Activated T-cell treated with anti-CD3 and anti-CD28 coated beads for 48 hours (primary cell): ENCODE results near the gene SKIC2.
A peak's percentile ranks its signal among the peaks of the same experiment; 100 is the strongest.

Experiments
- DNase-seq: peaks from one replicate; pipeline ENCODE4 v3.0.0-alpha.2; 2020; ENCODE audit warnings: low read depth

Gene SKIC2

GRCh38 chr6:31945507-31946369 lies 13.2 kb upstream of the SKIC2 start, which contains the start of gene CFB:
Gene CFB (plus strand): TSS chr6:31946095. CDS start chr6:31946222, 127 bp downstream.
- DNase-seq = no peak

- DNase-seq = no peak
These were observed 12.5 kb upstream of the SKIC2 start for GRCh38 chr6:31946370-31946885.

GRCh38 chr6:31947070-31947675 lies 11.8 kb upstream of the SKIC2 start:
- DNase-seq = no peak

- no peak for DNase-seq
These were observed 11.1 kb upstream of the SKIC2 start for GRCh38 chr6:31947864-31948263.

- no peak for DNase-seq
These were observed 10.7 kb upstream of the SKIC2 start for GRCh38 chr6:31948306-31948705.

- DNase-seq = no peak
These were observed 10.1 kb upstream of the SKIC2 start for GRCh38 chr6:31948753-31949413.

- no peak for DNase-seq
These were observed 8.9 kb upstream of the SKIC2 start for GRCh38 chr6:31949926-31950548.

GRCh38 chr6:31952140-31952805 lies 6.7 kb upstream of the SKIC2 start:
- DNase-seq = peak; percentile 31

- no peak for DNase-seq
These were observed 6.1 kb upstream of the SKIC2 start for GRCh38 chr6:31952890-31953289.

GRCh38 chr6:31954511-31954910 lies 4.5 kb upstream of the SKIC2 start:
- no peak for DNase-seq

- DNase-seq = no peak
These were observed 2.2 kb upstream of the SKIC2 start for GRCh38 chr6:31956796-31957195.

- DNase-seq = no peak
These were observed 599 bp upstream of the SKIC2 start for GRCh38 chr6:31958412-31958740.

GRCh38 chr6:31961616-31962015 lies 2.6 kb downstream of the SKIC2 start:
- DNase-seq = no peak

- no peak for DNase-seq
These were observed 4.9 kb downstream of the SKIC2 start for GRCh38 chr6:31963921-31964320.

GRCh38 chr6:31965700-31966099 lies 6.7 kb downstream of the SKIC2 start:
- DNase-seq = no peak

GRCh38 chr6:31966506-31966905 lies 7.5 kb downstream of the SKIC2 start:
- no peak for DNase-seq

- DNase-seq = no peak
These were observed 8.3 kb downstream of the SKIC2 start for GRCh38 chr6:31966997-31967925.

- no peak for DNase-seq
These were observed 8.9 kb downstream of the SKIC2 start for GRCh38 chr6:31967926-31968320.

GRCh38 chr6:31968326-31968725 lies 9.4 kb downstream of the SKIC2 start:
- no peak for DNase-seq

GRCh38 chr6:31968791-31969711 lies 10.1 kb downstream of the SKIC2 start:
- no peak for DNase-seq
